ENCODE results near the gene NUDT22.
A peak's percentile ranks its signal among the peaks of the same experiment; 100 is the strongest.

Gene NUDT22

DNA sequence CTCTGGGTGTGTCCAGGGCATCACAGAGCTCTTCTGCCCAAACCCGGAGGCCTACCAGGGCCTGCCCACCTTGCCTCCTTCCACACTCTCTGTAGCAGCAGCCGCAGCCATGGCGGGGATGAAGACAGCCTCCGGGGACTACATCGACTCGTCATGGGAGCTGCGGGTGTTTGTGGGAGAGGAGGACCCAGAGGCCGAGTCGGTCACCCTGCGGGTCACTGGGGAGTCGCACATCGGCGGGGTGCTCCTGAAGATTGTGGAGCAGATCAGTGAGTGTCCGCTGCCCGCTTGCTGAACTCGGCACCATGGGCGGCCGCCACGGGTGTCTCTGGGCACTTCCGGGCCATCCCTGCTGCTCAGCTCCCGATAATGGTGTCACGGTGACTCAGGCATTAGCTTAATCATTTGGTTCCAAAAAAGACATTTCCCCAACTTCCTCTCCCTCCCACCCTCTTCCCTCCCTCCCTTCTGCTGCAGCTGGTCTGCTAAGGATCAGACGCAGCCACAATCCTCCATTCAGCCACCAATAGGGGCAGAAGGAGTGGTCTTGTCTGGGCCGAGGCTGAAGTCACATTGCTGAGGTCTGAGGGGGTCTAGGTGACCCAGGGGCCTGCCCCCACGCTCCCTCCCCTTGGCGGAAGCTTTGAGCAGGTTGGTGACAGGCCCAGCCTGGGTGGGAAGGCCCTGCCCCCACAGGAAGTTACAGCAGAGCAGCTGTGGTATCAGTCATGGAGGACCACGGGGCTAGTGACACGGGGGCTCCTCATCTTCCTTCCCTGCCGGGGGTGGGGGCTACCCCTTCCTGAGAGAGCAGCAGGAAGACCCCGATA, 18.6 kb upstream of the NUDT22 start:
- peak; percentile 76 for DNase-seq

DNA sequence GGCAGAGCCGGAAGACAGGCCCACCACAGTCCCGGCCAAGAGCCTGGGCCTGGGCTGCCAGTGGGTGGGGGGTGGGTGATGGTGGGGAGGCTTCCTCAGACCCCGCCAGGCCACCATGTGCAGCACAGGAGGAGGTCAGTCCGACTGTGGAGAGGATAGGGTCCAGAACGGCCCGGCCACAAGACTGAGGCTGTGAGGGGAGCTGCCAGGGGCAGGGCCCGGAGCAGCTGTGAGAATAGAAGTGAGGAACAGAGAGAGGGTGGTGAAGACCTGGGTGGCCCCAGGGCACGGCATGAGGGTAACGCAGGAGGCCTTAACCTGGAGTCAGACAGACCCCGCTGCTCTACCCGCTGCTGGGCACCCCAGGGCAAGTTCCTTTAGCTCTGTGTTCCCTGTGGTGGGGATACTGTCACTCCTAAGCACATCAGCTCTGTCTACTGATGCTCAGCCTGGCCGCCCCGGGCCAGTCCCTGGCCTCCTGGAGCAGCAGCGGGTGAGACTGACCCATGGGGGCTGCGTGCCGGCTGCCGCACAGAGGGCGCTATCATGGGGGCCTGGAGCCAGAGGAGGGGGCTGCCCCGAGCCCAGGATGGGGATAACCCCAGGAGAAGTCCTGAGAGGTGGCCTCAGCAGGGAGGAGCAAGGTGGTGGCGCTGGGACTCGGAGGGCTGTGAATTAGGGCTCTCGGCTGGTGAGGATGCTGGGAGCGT, 17.8 kb upstream of the NUDT22 start:
- DNase-seq = no peak

DNA sequence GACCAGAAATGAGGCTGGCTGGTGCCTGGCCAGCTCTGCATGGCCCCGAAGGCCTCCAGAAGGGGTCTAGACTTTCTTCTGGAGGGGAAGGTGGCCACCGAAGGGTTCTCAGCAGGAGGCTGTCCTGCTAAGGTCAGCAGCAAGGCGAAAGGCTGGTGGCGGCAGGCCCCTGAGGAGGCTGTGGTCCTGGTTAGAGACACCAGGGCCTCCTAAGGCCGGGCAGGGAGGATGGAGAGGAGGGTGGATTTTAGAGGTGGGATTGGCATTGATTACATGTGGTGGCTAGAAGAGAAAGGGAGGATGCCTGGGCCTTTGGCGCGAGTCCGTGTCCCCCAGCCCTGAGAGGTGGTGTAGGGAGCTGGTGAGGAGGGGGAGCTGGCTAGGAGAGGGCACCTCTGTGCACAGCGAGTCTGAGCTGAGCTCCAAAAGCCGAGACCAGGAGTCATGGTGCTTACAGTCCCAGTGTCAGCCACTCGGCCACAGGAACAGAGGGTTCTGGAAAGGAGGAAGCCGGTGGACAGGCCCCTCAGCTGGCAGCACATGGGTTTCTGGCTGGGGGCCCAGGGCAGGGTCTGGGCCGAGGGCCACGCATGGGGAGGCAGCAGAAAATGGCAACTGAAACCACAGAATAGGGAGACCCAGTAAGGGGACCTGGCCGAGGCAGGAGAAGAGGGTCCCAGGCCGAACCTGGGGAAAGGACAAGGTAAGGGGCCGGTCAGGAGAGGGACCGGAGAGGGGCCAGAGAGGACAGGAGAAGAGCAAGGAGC, 17.1 kb upstream of the NUDT22 start:
- peak; percentile 38 for DNase-seq

DNA sequence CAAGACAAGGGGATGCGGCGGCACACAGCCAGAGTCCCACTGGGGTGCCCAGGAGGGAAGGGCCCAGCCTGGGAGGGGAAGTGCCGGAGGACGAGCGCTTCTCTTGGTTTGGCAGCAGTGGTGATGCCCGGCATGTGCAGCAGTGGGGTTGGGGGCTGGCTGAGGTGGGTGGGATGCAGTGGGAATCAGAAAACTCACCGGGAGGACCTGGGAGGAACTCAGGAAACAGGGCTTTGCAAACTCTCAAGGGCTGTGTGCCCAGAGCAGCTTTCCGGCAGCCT, 16.6 kb upstream of the NUDT22 start:
- no peak for DNase-seq

DNA sequence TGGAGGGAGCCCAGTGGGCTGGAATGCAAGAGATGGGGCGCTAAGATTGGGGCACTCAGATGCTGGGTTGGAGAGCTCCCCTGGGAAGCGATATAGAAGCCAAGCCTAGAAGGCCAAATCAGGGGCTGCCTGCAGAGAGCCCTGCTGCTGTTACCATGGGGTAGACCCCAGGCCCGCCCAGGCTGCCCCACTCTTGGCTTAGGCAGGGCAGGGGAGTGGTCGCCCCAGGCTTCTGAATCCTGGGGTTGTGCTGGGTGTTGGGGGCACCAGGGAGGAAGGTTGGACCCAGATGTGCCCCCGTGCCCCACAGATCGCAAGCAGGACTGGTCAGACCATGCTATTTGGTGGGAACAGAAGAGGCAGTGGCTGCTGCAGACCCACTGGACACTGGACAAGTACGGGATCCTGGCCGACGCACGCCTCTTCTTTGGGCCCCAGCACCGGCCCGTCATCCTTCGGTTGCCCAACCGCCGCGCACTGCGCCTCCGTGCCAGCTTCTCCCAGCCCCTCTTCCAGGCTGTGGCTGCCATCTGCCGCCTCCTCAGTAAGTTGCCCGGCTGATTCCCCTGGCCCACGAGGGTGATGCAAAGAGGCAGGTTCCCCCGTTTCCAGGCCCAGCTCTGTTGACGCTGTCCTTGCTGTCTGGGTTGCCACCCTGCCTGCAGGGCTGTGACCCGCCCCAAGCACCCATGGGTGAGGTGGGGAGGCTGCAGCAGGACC, 15.6 kb upstream of the NUDT22 start:
- DNase-seq = no peak

DNA sequence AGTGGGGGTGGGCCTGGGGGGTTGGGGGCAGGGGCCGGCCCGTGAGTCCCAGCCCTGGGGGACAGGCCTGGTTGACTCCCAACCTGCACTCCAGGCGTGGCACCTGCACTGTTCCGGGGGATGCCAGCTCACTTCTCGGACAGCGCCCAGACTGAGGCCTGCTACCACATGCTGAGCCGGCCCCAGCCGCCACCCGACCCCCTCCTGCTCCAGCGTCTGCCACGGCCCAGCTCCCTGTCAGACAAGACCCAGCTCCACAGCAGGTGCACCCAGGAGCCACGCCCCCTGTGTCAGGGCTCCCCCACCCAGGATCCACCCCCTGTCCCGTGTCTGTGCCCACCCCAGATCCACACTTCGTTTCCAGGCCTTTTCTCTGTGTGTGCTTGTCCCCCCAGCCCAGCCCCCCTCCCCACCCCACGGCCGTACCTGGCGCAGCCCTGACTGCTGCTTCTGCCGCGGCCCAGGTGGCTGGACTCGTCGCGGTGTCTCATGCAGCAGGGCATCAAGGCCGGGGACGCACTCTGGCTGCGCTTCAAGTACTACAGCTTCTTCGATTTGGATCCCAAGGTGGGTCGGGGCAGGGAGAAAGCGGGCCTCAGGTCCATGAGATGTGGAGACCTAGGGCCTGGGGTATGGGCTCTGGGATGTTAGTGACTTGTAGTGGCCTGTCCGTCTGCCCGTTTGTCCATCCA, 14.7 kb upstream of the NUDT22 start:
- DNase-seq = no peak

DNA sequence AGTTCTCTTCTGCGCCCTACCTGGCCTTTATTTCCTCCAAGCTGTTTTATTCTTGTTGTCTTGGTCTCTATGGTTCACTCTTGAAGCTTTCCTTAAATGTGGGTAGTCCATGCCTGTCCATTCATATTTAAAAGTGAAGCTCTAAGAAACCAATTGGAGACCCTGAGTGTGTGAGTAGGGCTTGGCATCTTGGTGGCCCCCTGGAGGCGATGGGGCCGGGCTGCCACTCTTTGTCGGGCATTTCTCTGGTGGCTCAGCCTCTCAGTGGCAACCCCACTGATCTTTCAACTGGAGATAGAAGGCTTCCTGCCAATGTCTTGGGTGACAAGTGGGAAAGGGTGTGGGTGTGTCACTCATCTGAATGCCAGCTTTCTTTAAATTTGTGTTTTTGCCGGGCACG, 9.2 kb upstream of the NUDT22 start:
- DNase-seq = no peak

DNA sequence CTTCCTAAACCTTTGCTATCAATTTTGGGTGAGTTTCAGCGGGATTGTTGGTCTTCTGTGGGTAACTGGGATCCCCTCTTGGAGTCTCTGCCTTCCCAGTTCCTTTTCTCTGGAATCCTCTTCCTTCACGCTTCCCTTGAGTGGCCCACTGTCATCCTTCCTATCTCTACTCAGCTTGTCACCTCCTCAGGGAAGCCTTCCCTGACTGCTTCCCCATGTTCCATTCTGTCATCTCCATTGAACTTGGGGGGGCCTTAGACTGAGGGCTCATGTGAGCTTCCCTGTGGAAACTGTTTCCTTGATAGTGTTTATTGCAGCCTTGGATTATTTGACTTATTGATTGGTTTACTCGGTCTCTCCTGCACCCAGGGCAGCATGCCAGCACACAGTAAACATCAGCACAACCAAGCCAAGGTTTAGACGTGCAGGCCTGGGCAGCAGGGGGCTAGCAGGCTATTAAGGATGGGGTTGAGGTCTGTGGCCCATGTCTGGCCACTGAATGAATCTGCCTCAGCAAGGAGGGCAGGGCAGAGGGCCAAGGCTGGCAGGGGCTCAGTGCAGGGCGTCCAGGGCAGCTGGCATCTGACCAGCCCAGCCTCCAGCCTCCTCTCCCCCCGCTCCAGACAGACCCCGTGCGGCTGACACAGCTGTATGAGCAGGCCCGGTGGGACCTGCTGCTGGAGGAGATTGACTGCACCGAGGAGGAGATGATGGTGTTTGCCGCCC, 7.3 kb upstream of the NUDT22 start:
- no peak for DNase-seq

DNA sequence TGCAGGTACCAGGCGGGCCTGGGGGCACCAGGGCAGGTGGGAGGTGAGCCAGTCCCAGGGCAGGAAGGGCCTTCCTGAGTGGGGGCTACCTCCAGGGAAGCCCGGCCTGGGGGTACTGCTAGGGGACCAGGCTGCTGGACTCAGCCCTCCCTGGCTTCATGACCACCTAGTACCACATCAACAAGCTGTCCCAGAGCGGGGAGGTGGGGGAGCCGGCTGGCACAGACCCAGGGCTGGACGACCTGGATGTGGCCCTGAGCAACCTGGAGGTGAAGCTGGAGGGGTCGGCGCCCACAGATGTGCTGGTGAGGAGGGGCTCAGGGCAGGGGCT, 6.8 kb upstream of the NUDT22 start:
- DNase-seq = no peak

DNA sequence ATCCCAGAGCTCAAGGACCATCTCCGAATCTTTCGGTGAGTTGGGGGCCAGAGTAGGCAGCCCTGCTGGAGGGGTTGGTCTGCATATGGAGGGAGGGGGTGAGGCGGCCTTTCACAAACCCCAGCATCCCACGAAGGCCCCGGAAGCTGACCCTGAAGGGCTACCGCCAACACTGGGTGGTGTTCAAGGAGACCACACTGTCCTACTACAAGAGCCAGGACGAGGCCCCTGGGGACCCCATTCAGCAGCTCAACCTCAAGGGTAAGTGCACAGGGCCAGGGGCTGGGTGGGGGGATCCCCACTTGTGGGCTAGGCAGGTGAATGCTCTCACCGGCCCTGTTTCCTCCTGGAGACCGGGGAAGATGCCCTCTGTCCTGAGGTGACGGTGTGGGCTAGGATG, 6.3 kb upstream of the NUDT22 start:
- no peak for DNase-seq

DNA sequence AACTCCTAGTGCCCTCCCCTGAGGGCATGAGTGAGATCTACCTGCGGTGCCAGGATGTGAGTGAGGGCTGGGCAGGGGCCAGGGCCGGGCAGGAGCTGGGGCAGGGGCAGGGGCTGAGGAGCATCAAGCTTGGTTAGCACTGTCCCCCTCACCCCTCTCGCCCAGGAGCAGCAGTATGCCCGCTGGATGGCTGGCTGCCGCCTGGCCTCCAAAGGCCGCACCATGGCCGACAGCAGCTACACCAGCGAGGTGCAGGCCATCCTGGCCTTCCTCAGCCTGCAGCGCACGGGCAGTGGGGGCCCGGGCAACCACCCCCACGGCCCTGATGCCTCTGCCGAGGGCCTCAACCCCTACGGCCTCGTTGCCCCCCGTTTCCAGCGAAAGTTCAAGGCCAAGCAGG, 5.8 kb upstream of the NUDT22 start:
- no peak for DNase-seq

DNA sequence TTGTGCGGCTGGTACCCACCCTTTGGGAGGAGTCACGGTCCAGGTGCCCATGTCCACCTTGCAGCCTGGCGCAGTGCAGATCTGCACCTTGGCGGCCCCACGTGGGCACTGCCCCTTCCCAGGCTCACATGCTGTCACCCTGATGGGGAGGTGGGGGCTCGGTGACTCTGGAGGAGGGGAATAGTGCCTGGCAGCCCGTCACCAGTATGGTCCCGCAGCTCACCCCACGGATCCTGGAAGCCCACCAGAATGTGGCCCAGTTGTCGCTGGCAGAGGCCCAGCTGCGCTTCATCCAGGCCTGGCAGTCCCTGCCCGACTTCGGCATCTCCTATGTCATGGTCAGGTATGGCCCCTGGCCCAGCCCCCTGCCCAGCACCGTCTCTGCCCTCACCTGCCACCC, 5.3 kb upstream of the NUDT22 start:
- no peak for DNase-seq

DNA sequence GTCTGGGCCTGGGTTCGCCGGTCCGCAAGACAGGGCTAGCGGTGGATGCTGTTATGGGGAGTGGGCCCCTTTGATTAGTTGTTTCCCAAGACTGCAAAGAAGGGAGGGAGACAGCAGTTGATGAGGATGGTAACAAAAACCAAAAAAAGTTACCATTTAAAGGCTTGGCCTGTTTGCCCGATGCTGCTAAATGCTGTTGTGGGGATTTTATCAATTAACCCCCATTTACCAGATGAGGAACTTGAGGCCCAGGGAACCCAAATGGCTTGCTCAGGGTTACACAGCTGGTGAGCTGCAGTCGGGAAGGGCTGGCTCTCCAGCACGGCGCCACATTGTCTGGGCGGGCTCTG, 3.4 kb upstream of the NUDT22 start:
- no peak for DNase-seq

DNA sequence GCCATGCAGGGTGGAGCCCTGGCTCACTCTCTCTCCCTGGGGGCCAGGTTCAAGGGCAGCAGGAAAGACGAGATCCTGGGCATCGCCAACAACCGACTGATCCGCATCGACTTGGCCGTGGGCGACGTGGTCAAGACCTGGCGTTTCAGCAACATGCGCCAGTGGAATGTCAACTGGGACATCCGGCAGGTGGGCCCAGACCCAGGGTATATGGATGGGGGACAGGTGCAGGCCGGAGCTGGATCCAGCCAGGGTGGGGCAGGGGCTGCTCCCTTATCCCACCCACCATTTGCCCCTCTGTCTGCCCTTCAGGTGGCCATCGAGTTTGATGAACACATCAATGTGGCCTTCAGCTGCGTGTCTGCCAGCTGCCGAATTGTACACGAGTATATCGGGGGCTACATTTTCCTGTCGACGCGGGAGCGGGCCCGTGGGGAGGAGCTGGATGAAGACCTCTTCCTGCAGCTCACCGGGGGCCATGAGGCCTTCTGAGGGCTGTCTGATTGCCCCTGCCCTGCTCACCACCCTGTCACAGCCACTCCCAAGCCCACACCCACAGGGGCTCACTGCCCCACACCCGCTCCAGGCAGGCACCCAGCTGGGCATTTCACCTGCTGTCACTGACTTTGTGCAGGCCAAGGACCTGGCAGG, 2.9 kb upstream of the NUDT22 start:
- DNase-seq = peak; percentile 29

DNA sequence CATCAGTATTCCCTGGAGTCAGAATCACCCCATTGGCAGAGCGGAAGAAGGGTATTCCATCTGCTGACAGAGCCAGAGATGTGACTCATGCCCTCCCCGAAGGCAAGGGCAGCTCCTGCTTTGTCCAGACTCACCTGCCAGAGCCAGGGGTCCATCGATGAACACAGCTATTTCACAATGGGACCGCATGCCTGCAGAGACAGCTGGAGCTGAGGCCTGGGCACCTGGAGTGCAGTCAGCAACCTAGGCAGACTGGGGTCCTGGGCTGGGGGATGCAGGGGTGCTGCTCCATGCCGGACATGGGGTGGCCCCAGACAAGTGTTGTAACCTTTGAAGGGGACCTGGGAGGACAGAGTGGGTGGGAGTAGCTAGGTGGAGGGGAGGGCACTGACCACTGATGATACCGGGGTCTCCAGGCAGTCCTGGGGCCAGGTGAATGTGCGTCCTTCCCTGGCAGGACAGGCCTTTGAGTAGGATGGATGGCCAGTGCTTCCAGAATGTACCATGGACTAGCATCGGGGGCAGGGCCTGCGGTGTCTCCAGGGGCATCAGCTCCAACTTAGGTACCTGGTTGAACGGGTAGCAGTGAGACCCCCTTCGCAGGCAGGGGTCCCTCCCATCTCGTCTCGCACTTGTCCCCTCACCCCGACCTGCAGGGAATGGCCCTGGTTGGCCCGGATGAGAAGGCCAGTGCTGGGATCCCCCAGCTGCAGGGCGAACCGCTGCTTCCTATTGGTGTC, 1.8 kb upstream of the NUDT22 start:
- DNase-seq = no peak

DNA sequence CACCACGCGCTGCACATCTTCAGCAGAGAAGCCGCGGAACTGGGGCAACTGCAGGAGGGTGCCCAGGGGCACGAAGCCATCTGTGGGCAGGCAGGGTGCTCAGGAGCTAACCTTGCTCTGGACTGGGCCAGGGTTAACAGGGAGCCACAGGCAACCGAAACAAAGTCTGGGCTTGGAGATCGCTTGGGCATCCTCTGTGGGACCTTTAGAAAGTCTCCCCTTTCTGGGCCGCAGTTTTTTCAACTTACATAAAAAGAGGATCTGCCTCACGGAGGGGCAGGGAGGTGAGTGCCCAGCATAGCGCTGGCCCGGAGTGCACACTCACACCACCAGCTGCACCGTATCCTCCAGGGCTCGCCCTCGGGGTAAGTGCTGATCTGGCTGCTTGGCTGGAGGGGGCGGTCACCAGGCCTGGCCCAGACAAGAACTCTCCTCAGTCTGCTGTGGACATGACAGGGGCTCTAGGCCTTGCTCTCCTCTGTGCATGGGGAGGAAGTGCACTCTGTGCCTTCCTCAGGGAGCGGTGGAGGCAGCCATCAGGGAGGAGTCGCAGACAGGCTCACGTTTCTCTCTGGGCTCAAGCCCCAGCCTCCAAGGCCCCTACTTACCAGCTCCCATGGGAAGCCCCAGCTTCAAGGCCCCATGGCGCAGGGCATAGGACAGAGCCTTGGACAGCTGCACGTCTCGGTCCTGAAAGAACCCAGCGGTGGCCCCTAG, 1.0 kb upstream of the NUDT22 start:
- DNase-seq = no peak

DNA sequence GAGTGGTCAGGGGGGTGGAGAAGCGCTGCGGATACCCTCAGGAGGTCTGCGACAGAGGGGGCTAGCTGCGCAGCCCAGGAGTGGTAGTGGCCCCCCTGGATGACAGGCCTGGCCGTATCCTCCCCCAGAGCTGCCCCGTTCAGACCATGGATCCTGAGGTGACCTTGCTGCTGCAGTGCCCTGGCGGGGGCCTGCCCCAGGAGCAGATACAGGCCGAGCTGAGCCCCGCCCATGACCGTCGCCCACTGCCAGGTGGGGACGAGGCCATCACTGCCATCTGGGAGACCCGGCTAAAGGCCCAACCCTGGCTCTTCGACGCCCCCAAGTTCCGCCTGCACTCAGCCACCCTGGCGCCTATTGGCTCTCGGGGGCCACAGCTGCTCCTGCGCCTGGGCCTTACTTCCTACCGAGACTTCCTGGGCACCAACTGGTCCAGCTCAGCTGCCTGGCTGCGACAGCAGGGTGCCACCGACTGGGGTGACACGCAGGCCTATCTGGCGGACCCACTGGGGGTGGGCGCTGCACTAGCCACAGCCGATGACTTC, 505 bp downstream of the NUDT22 start:
- DNase-seq = peak; percentile 64

DNA sequence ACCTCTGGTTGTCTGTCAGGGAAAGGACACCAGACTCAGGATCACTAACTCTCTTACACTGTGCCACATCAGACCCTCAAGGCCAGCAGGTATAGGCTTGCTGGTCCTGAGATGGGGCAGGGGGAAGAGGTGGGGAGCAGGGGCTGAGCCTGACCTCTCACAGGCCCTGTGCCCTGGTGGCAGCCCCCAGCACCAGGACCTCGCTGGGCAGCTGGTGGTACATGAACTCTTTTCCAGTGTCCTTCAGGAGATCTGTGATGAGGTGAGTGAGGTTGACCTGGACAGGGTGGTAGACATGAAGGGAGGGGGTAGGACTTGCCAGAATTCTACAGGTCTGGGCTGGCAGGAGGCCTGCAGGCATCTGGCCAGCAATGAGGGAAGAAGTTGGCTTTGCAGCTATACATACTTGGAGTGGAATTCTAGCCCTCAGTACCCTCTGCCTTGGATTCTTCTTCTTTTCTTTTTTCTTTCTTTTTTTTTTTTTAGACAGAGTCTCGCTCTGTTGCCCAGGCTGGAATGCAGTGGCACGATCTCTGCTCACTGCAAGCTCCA, 1.4 kb downstream of the NUDT22 start:
- DNase-seq = peak; percentile 20

DNA sequence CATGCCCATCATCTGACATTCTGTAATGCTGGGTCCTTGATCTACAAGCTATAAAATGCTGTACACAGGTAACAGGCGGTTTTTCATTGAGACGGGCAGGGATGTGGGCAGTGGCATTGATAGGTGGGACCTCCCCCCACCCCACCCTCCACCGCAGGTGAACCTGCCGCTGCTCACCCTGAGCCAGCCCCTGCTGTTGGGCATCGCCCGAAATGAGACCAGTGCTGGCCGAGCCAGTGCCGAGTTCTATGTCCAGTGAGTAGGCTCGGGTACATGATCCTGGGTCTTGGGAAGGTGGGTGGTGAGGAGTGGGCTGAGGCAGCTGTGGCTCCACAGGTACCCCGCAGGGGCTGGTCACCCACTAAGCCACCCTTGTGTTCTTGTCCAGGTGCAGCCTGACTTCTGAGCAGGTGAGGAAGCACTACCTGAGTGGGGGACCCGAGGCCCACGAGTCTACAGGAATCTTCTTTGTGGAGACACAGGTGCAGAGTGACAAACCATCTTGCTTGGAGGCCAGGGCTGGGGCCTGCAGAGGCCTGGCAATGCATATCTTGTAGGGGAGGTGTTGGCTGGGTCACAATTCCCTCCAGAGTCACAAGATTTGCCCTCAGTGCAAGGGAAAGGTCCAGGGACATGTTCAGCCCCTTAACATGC, 3.1 kb downstream of the NUDT22 start:
- DNase-seq = no peak
